Endothelial cell of umbilical vein (primary cell): ENCODE measurements around the gene CNTN5. TPM values are rescaled to one million over a fixed set of nuclear protein-coding genes. Genes with fewer than 3 reads are reported as not detected.

ENCODE experiments used
- BruUV-seq: library from RNA; stranded (reverse); fragments of 400-500 nt; replicated peaks from 2 replicates; lab custom pipeline; 2021; lab: Mats Ljungman, UMichigan
- CTCF ChIA-PET: fragments of 300-600, 350-600 bp; sonication (Branson Sonifier 250); formaldehyde crosslinking; loops from one replicate; lab custom pipeline; 2021; ENCODE audit warnings: antibody characterized with exemption, inconsistent platforms; lab: Charles Lee
- POLR2A ChIA-PET: fragments of 300-600, 350-600 bp; sonication (Branson Sonifier 250); formaldehyde crosslinking; loops from one replicate; lab custom pipeline; 2021; ENCODE audit warnings: antibody characterized with exemption, inconsistent platforms; lab: Charles Lee
- DNase-seq: peaks from one replicate; pipeline ENCODE4 v3.0.0-alpha.2; 2011; ENCODE audit warnings: low read depth, low spot score
- FAIRE-seq: peaks from 2 replicates; lab custom pipeline; 2011; peaks lifted over from hg19 to GRCh38; lab: Jason Lieb, UNC
- H2AFZ ChIP-seq: 2 replicates; pipeline ENCODE4 v1.6.0; 2012; ENCODE audit warnings: low read depth, low read length, control low read depth, inconsistent platforms
- H3K27ac ChIP-seq: 2 replicates; pipeline ENCODE4 v1.5.1; 2011; ENCODE audit warnings: low read depth, mild to moderate bottlenecking, control low read depth, low read length, moderate library complexity; ENCODE audit not compliant: insufficient read depth
- H3K27me3 ChIP-seq, 2 experiments: 2 replicates each; pipeline versions ENCODE4 v1.6.0 to v1.6.1; 2011; ENCODE audit warnings: low read length in 2 of 2, mixed read lengths in 1 of 2; ENCODE audit not compliant: control insufficient read depth in 2 of 2, insufficient read depth in 2 of 2
- H3K36me3 ChIP-seq, 2 experiments: 2 replicates in 1 of 2; 3 replicates in 1 of 2; pipeline ENCODE4 v1.5.1; 2011; ENCODE audit warnings: low read length in 2 of 2, mild to moderate bottlenecking in 1 of 2, moderate library complexity in 1 of 2; ENCODE audit not compliant: control insufficient read depth in 2 of 2, insufficient read depth in 2 of 2; ENCODE audit errors: extremely low read depth in 1 of 2
- H3K4me1 ChIP-seq: 3 replicates; pipeline ENCODE4 v1.5.1; 2011; ENCODE audit warnings: mild to moderate bottlenecking, low read length; ENCODE audit not compliant: control insufficient read depth, insufficient read depth; ENCODE audit errors: extremely low read depth
- H3K4me2 ChIP-seq: 2 replicates; pipeline ENCODE4 v1.6.1; 2011; ENCODE audit warnings: low read length, control low read depth, mixed read lengths; ENCODE audit not compliant: insufficient read depth
- H3K4me3 ChIP-seq, 3 experiments: fragments of 200-600 bp in 1 of 3; sonication (generic), shearing (Covaris generic) in 1 of 3; replicated peaks in 1 of 3; 2 replicates each; pipeline ENCODE4 v1.5.1; 2011 to 2016; ENCODE audit warnings: control low read depth in 3 of 3, low read length in 3 of 3, mild to moderate bottlenecking in 2 of 3, inconsistent platforms in 1 of 3, low read depth in 1 of 3, moderate library complexity in 1 of 3; ENCODE audit not compliant: insufficient read depth in 1 of 3
- H3K79me2 ChIP-seq: 2 replicates; pipeline ENCODE4 v1.6.0; 2012; ENCODE audit warnings: low read length, inconsistent platforms; ENCODE audit not compliant: control insufficient read depth, insufficient read depth
- H3K9ac ChIP-seq: replicated peaks from 2 replicates; pipeline ENCODE3; 2011; ENCODE audit warnings: low read length, control low read depth; ENCODE audit not compliant: insufficient read depth; ENCODE audit errors: extremely low read depth
- H3K9me1 ChIP-seq: replicated peaks from 3 replicates; pipeline ENCODE4 v1.6.0; 2011; ENCODE audit warnings: mild to moderate bottlenecking, low read length; ENCODE audit not compliant: control insufficient read depth, insufficient read depth; ENCODE audit errors: extremely low read depth
- H3K9me3 ChIP-seq: replicated peaks from 2 replicates; pipeline ENCODE4 v1.5.1; 2012; ENCODE audit warnings: low read length, inconsistent platforms; ENCODE audit not compliant: control insufficient read depth, insufficient read depth
- H4K20me1 ChIP-seq: replicated peaks from 2 replicates; pipeline ENCODE3; 2011; ENCODE audit warnings: mild to moderate bottlenecking, low read length; ENCODE audit not compliant: control insufficient read depth, insufficient read depth; ENCODE audit errors: extremely low read depth
- CTCF ChIP-seq, 2 donors: IDR thresholded peaks; 1 replicate in 1 of 2; 2 replicates in 1 of 2; pipeline ENCODE4 v1.5.1; 2011; ENCODE audit warnings: low read length in 2 of 2, mild to moderate bottlenecking in 2 of 2, moderate library complexity in 2 of 2, control low read depth in 1 of 2, inconsistent platforms in 1 of 2, low read depth in 1 of 2; ENCODE audit not compliant: insufficient read depth in 1 of 2; ENCODE audit errors: extremely low read depth in 1 of 2
- EZH2 ChIP-seq: IDR thresholded peaks from 2 replicates; pipeline ENCODE4 v1.6.1; 2012; ENCODE audit warnings: borderline replicate concordance, low read depth, mild to moderate bottlenecking, moderate library complexity, low read length, inconsistent platforms; ENCODE audit not compliant: severe bottlenecking
- FOS ChIP-seq: IDR thresholded peaks from 2 replicates; pipeline ENCODE4 v1.6.1; 2011; ENCODE audit warnings: mild to moderate bottlenecking, low read length, moderate library complexity, borderline replicate concordance; ENCODE audit not compliant: insufficient read depth
- GATA2 ChIP-seq: IDR thresholded peaks from 2 replicates; pipeline ENCODE4 v1.7.0; 2011; ENCODE audit warnings: low read depth, mild to moderate bottlenecking, moderate library complexity, mixed read lengths, low read length; ENCODE audit not compliant: insufficient read length, insufficient read depth
- JUN ChIP-seq: IDR thresholded peaks from 2 replicates; pipeline ENCODE4 v1.6.1; 2011; ENCODE audit warnings: borderline replicate concordance, low read depth; ENCODE audit not compliant: insufficient read length, insufficient read depth
- MYC ChIP-seq: IDR thresholded peaks from one replicate; pipeline ENCODE4 v1.6.1; 2011; ENCODE audit warnings: mild to moderate bottlenecking, low read depth, low read length
- POLR2A ChIP-seq: IDR thresholded peaks from 2 replicates; pipeline ENCODE4 v1.6.1; 2012; ENCODE audit warnings: low read depth, mild to moderate bottlenecking, control low read depth, low read length
- POLR2AphosphoS5 ChIP-seq: IDR thresholded peaks from 2 replicates; pipeline ENCODE4 v1.6.1; 2012; ENCODE audit warnings: low read depth, mild to moderate bottlenecking, control low read depth, low read length, moderate library complexity; ENCODE audit not compliant: insufficient read depth
- dilution Hi-C: fragments of 300-500 bp; cut with MboI; formaldehyde crosslinking; loops from one replicate; pipeline ENCODE4 v1.15.0; 2019; ENCODE audit warnings: low sequenced_read_pairs; ENCODE audit not compliant: extremely low pct_ligation_motif_present
- intact Hi-C: fragments of 100-400 bp; cut with micrococcal nuclease; formaldehyde crosslinking; loops from one replicate; pipeline ENCODE4 v1.10.0; 2022
- polyA plus RNA-seq, 4 experiments: library from polyadenylated mRNA; depleted of rRNA in 3 of 4; stranded (reverse) in 3 of 4; unstranded in 1 of 4; fragments of >200 nt; gene quantifications; 2 replicates each; pipeline versions ENCODE4 v1.2.1 to v1.2.3, GENCODE V29; 2011 to 2012; ENCODE audit warnings: missing spikeins in 1 of 4
- total RNA-seq: library from RNA; stranded (reverse); gene quantifications from 2 replicates; pipeline ENCODE4 v1.2.3, GENCODE V29; 2021
- TF ChIP-seq, protein P1 (sequence below): IDR thresholded peaks from 2 replicates; pipeline ENCODE4 v1.6.1; 2011; ENCODE audit not compliant: insufficient read depth, insufficient read length

The CNTN5 gene
- total and polyA plus RNA-seq, 2 donors (not counting 3 experiments of a cell fraction or from before 2014, with no cell fraction given) = not detected

DNA sequence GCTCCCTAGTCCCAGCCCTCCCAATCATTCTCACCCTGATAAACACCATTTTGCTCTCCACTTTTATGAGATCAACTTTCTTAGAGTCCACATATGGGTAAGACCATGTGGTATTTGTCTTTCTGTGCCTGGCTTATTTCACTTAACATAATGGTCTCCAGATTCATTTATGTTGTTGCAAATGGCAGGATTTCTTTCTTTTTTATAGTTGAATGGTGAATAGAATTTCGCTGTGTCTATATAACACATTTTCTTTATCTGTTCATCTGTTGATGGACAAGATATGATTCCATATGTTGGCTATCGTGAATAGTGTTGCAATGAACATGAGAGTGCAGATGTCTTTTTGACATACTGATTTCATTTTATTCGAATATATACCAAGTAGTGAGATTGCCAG lies 1298.9 kb downstream of the CNTN5 start:
- no peak for DNase-seq
- H3K79me2 ChIP-seq = no peaks in the 10 kb centered on the region
- H3K9me3 ChIP-seq = no peaks in the 10 kb centered on the region
- no peaks in the 10 kb centered on the region for H3K4me1 ChIP-seq
- H3K9ac ChIP-seq = no peak overlapping the region
- ChIA-PET POLR2A (no interaction called here), CTCF (no interaction called here)
- H3K36me3 ChIP-seq = no peaks in the 10 kb centered on the region
- dilution Hi-C loops (no loop called here), intact Hi-C loops (no loop called here)
- no peak overlapping the region for H3K27ac ChIP-seq
- no peak for FAIRE-seq
- no peaks in the 10 kb centered on the region for H4K20me1 ChIP-seq
- no peaks in the 10 kb centered on the region for H3K27me3 ChIP-seq
- no peak overlapping the region for H3K4me3 ChIP-seq
- BruUV-seq = no TSS peak
- H2AFZ ChIP-seq = no peak overlapping the region
- TF ChIP-seq POLR2AphosphoS5 (no peak), POLR2A (no peak)
- no peaks in the 10 kb centered on the region for H3K9me1 ChIP-seq
- H3K4me2 ChIP-seq = no peak overlapping the region

GRCh38 chr11:100328626-100329340 lies 1308.0 kb downstream of the CNTN5 start:
- Histone ChIP-seq H3K27me3 (no peaks in the 10 kb centered on the region), H3K36me3 (no peaks in the 10 kb centered on the region), H4K20me1 (no peaks in the 10 kb centered on the region), H3K27ac (no peak overlapping the region), H3K9me3 (peaks cover 2% of the 10 kb centered on the region), H3K79me2 (no peaks in the 10 kb centered on the region), H3K4me3 (no peak overlapping the region), H3K9me1 (no peaks in the 10 kb centered on the region), H2AFZ (no peak overlapping the region), H3K4me1 (no peaks in the 10 kb centered on the region), H3K9ac (no peak overlapping the region), H3K4me2 (no peak overlapping the region)
- ChIA-PET POLR2A (no interaction called here), CTCF (no interaction called here)
- dilution Hi-C loops (no loop called here), intact Hi-C loops (no loop called here)
- FAIRE-seq (no peak), DNase-seq (no peak)
- no peak for TF ChIP-seq POLR2A
- no peak for TF ChIP-seq POLR2AphosphoS5
- TF ChIP-seq MYC = no peak
- TF ChIP-seq JUN = no peak
- TF ChIP-seq GATA2 = no peak
- no peak for TF ChIP-seq FOS
- TF ChIP-seq, protein P1, sequence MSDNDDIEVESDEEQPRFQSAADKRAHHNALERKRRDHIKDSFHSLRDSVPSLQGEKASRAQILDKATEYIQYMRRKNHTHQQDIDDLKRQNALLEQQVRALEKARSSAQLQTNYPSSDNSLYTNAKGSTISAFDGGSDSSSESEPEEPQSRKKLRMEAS = no peak
- no peak for TF ChIP-seq CTCF (IDR thresholded peaks at IDR 0.05; ENCODE audit: extremely low read depth in 1 of 2, insufficient read depth in 1 of 2, low read depth in 1 of 2, low read length in 2 of 2)
- no peak for TF ChIP-seq EZH2
- BruUV-seq = no TSS peak
